HepG2 (cell line): ENCODE measurements around the gene NYNRIN. TPM values are rescaled to one million over a fixed set of nuclear protein-coding genes. Genes with fewer than 3 reads are reported as not detected.

Experiments
- ARID2 ChIP-seq: sonication (generic); formaldehyde crosslinking; IDR thresholded peaks from 2 replicates; pipeline ENCODE4 v1.8.1; 2022; ENCODE audit warnings: mild to moderate bottlenecking, missing genetic modification reagents, borderline replicate concordance
- CHD2 ChIP-seq: IDR thresholded peaks from 2 replicates; pipeline ENCODE4 v1.6.1; 2011; ENCODE audit warnings: low read depth, low read length, improper control_type of control experiment
- GABPA ChIP-seq, 2 experiments: IDR thresholded peaks; 2 replicates each; pipeline ENCODE4 v1.6.1; 2011 to 2016; ENCODE audit warnings: low read depth in 2 of 2, low read length in 1 of 2, missing biosample characterization in 1 of 2, missing genetic modification characterization in 1 of 2
- HCFC1 ChIP-seq: fragments of 150-350 bp; IDR thresholded peaks from 2 replicates; pipeline ENCODE4 v1.6.1; 2014; ENCODE audit warnings: low read depth, low read length
- HDAC6 ChIP-seq: fragments of 200-600 bp; sonication (generic); IDR thresholded peaks from 2 replicates; pipeline ENCODE4 v1.7.0; 2017; ENCODE audit warnings: mild to moderate bottlenecking, antibody characterized with exemption, low read length, low read depth
- NCOA5 ChIP-seq: sonication (generic); formaldehyde crosslinking; IDR thresholded peaks from 2 replicates; pipeline ENCODE4 v1.4.0; 2020; ENCODE audit warnings: missing genetic modification reagents
- NFKB2 ChIP-seq: sonication (generic); formaldehyde crosslinking; IDR thresholded peaks from 2 replicates; pipeline ENCODE4 v1.4.0; 2020; ENCODE audit warnings: missing genetic modification reagents, borderline replicate concordance
- PITX1 ChIP-seq: sonication (generic); formaldehyde crosslinking; IDR thresholded peaks from 2 replicates; pipeline ENCODE4 v1.5.1; 2020; ENCODE audit warnings: mild to moderate bottlenecking, missing genetic modification reagents
- RAD21 ChIP-seq: fragments of 450-650 bp; formaldehyde crosslinking; IDR thresholded peaks from 2 replicates; pipeline ENCODE4 v1.5.0; 2020; ENCODE audit warnings: mild to moderate bottlenecking
- SMAD3 ChIP-seq: sonication (generic); formaldehyde crosslinking; IDR thresholded peaks from 2 replicates; pipeline ENCODE4 v1.4.0; 2020; ENCODE audit warnings: missing genetic modification reagents
- SOX5 ChIP-seq: IDR thresholded peaks from 2 replicates; pipeline ENCODE4 v1.6.1; 2016; ENCODE audit warnings: borderline replicate concordance
- YY1 ChIP-seq: IDR thresholded peaks from 2 replicates; pipeline ENCODE4 v1.6.1; 2011; ENCODE audit warnings: low read length, low read depth, moderate library complexity, mild to moderate bottlenecking; ENCODE audit not compliant: insufficient read depth, insufficient replicate concordance
- ZBTB7A ChIP-seq: sonication (generic); formaldehyde crosslinking; IDR thresholded peaks from 2 replicates; pipeline ENCODE4 v1.8.0; 2022; ENCODE audit warnings: mild to moderate bottlenecking, missing genetic modification reagents
- ZMYM4 ChIP-seq: sonication (generic); formaldehyde crosslinking; IDR thresholded peaks from 2 replicates; pipeline ENCODE4 v1.8.1; 2023; ENCODE audit warnings: mild to moderate bottlenecking, missing genetic modification reagents
- ZNF160 ChIP-seq: sonication (generic); formaldehyde crosslinking; IDR thresholded peaks from 2 replicates; pipeline ENCODE4 v1.8.0; 2022; ENCODE audit warnings: mild to moderate bottlenecking, inconsistent platforms, missing genetic modification reagents
- ZNF230 ChIP-seq: sonication (generic); formaldehyde crosslinking; IDR thresholded peaks from 2 replicates; pipeline ENCODE4 v1.4.0; 2020; ENCODE audit warnings: mild to moderate bottlenecking, missing genetic modification reagents
- ZNF33B ChIP-seq: sonication (generic); formaldehyde crosslinking; IDR thresholded peaks from 2 replicates; pipeline ENCODE4 v1.5.1; 2020; ENCODE audit warnings: mild to moderate bottlenecking, missing genetic modification reagents
- ZNF556 ChIP-seq: sonication (generic); formaldehyde crosslinking; IDR thresholded peaks from 2 replicates; pipeline ENCODE4 v1.4.0; 2020; ENCODE audit warnings: mild to moderate bottlenecking, missing genetic modification reagents, borderline replicate concordance
- polyA plus RNA-seq, 8 experiments: library from polyadenylated mRNA; depleted of rRNA in 3 of 8; stranded (reverse) in 7 of 8; unstranded in 1 of 8; fragments of >200 nt; fragmentation: Illumina TruSeq in 4 of 8; extraction: Trizol in 4 of 8; gene quantifications; 2 replicates each; pipeline versions ENCODE4 v1.2.1 to v1.2.3, GENCODE V29; 2011 to 2016; ENCODE audit warnings: low read depth in 4 of 8, missing spikeins in 1 of 8, mixed read lengths in 1 of 8; ENCODE audit not compliant: insufficient read depth in 1 of 8
- total RNA-seq, 5 experiments: library from RNA; depleted of rRNA; stranded (reverse); fragments of >200 nt; fragmentation: Illumina TruSeq; extraction: Trizol; gene quantifications; 2 replicates each; pipeline ENCODE4 v1.2.3, GENCODE V29; 2016; ENCODE audit warnings: low read depth in 1 of 5
- TF ChIP-seq, protein P1 (sequence below): sonication (generic); formaldehyde crosslinking; IDR thresholded peaks from 2 replicates; pipeline ENCODE4 v1.4.0; 2020; ENCODE audit warnings: missing genetic modification reagents
- TF ChIP-seq, protein P2 (sequence below): sonication (generic); formaldehyde crosslinking; IDR thresholded peaks from 2 replicates; pipeline ENCODE4 v1.8.1; 2023; ENCODE audit warnings: mild to moderate bottlenecking, missing genetic modification reagents
- TF ChIP-seq, protein P3 (sequence below): sonication (generic); formaldehyde crosslinking; IDR thresholded peaks from 2 replicates; pipeline ENCODE4 v1.4.0; 2020; ENCODE audit warnings: missing genetic modification reagents
- TF ChIP-seq, protein P4 (sequence below): sonication (generic); formaldehyde crosslinking; IDR thresholded peaks from 2 replicates; pipeline ENCODE4 v1.4.0; 2020; ENCODE audit warnings: missing genetic modification reagents, borderline replicate concordance
- TF ChIP-seq, protein P5 (sequence below): sonication (generic); formaldehyde crosslinking; IDR thresholded peaks from 2 replicates; pipeline ENCODE4 v1.8.1; 2023; ENCODE audit warnings: mild to moderate bottlenecking, missing genetic modification reagents, borderline replicate concordance

The NYNRIN gene
- total and polyA plus RNA-seq, 2 of the 13 experiments (the other 11 are each of a cell fraction or from before 2014, with no cell fraction given): 0.63 to 1.1 TPM

DNA sequence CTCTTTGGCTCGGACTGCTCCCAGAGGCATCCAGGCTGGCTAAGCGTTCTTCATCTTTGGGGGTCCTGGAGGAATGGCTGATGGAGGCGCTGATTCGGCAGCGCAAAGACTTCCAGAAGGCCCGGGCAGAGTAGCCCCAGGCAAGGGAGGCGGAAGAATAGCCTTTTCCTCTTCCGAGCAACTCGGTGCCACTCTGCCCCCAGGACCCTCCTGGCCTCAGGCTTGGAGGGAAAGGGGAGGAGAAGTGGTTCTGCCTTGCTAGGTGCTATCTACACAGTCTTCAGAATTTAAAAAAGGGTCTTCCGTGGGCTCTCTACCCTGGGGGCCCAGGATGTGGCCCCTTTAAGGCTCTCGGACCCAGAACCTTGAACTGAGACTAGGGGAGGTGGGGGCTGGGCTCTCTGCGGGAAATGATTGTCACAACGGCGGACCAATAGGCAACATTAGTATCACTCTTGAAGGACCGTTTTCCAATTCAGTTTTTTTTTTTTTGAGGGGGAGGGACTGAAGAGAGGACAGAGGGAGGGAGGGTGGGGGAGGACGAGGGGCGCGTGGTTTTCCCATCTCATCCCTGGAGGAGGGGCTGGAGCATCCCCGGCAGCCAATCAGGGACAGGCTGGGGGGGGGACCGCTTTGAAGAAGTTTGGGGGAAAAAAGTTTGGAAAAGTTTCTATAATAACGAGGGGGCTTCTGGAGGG lies 31.1 kb upstream of the NYNRIN start, which contains the start of gene NFATC4 (continued):
- TF ChIP-seq, protein P1, sequence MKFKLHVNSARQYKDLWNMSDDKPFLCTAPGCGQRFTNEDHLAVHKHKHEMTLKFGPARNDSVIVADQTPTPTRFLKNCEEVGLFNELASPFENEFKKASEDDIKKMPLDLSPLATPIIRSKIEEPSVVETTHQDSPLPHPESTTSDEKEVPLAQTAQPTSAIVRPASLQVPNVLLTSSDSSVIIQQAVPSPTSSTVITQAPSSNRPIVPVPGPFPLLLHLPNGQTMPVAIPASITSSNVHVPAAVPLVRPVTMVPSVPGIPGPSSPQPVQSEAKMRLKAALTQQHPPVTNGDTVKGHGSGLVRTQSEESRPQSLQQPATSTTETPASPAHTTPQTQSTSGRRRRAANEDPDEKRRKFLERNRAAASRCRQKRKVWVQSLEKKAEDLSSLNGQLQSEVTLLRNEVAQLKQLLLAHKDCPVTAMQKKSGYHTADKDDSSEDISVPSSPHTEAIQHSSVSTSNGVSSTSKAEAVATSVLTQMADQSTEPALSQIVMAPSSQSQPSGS (CRISPR knock-in tag): no peak; the same call in 1 of the 2 replicates
- no peak for TF ChIP-seq SMAD3 (CRISPR knock-in tag)
- TF ChIP-seq ZNF33B: peak; percentile 70; the same call in 1 of the 2 replicates
- TF ChIP-seq ZNF230 (CRISPR knock-in tag): 0 out of 2 replicates have a peak, but pooled peaks have one; percentile 11
- TF ChIP-seq, protein P2, sequence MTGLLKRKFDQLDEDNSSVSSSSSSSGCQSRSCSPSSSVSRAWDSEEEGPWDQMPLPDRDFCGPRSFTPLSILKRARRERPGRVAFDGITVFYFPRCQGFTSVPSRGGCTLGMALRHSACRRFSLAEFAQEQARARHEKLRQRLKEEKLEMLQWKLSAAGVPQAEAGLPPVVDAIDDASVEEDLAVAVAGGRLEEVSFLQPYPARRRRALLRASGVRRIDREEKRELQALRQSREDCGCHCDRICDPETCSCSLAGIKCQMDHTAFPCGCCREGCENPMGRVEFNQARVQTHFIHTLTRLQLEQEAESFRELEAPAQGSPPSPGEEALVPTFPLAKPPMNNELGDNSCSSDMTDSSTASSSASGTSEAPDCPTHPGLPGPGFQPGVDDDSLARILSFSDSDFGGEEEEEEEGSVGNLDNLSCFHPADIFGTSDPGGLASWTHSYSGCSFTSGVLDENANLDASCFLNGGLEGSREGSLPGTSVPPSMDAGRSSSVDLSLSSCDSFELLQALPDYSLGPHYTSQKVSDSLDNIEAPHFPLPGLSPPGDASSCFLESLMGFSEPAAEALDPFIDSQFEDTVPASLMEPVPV (CRISPR knock-in tag): no peak
- no peak for TF ChIP-seq ZNF556 (CRISPR knock-in tag)
- no peak for TF ChIP-seq PITX1
- TF ChIP-seq, protein P3, sequence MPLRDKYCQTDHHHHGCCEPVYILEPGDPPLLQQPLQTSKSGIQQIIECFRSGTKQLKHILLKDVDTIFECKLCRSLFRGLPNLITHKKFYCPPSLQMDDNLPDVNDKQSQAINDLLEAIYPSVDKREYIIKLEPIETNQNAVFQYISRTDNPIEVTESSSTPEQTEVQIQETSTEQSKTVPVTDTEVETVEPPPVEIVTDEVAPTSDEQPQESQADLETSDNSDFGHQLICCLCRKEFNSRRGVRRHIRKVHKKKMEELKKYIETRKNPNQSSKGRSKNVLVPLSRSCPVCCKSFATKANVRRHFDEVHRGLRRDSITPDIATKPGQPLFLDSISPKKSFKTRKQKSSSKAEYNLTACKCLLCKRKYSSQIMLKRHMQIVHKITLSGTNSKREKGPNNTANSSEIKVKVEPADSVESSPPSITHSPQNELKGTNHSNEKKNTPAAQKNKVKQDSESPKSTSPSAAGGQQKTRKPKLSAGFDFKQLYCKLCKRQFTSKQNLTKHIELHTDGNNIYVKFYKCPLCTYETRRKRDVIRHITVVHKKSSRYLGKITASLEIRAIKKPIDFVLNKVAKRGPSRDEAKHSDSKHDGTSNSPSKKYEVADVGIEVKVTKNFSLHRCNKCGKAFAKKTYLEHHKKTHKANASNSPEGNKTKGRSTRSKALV (CRISPR knock-in tag): no peak
- TF ChIP-seq, protein P4, sequence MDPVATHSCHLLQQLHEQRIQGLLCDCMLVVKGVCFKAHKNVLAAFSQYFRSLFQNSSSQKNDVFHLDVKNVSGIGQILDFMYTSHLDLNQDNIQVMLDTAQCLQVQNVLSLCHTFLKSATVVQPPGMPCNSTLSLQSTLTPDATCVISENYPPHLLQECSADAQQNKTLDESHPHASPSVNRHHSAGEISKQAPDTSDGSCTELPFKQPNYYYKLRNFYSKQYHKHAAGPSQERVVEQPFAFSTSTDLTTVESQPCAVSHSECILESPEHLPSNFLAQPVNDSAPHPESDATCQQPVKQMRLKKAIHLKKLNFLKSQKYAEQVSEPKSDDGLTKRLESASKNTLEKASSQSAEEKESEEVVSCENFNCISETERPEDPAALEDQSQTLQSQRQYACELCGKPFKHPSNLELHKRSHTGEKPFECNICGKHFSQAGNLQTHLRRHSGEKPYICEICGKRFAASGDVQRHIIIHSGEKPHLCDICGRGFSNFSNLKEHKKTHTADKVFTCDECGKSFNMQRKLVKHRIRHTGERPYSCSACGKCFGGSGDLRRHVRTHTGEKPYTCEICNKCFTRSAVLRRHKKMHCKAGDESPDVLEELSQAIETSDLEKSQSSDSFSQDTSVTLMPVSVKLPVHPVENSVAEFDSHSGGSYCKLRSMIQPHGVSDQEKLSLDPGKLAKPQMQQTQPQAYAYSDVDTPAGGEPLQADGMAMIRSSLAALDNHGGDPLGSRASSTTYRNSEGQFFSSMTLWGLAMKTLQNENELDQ (CRISPR knock-in tag): no peak
- TF ChIP-seq ZNF160 (CRISPR knock-in tag): peak; percentile 30; the same call in 1 of the 2 replicates
- peak; percentile 26; the same call in 1 of the 2 replicates for TF ChIP-seq HCFC1
- no peak for TF ChIP-seq CHD2
- no peak; the same call in 1 of the 2 replicates for TF ChIP-seq ZMYM4 (CRISPR knock-in tag)
- no peak for TF ChIP-seq RAD21 (CRISPR knock-in tag)
- TF ChIP-seq ARID2 (CRISPR knock-in tag): no peak
- TF ChIP-seq NCOA5 (CRISPR knock-in tag): no peak
- no peak for TF ChIP-seq HDAC6
- no peak for TF ChIP-seq GABPA (IDR thresholded peaks at IDR 0.05; ENCODE audit: low read depth, low read length)
- TF ChIP-seq GABPA (CRISPR knock-in tag; IDR thresholded peaks at IDR 0.05; ENCODE audit: low read depth): peak; percentile 63
- TF ChIP-seq SOX5 (CRISPR knock-in tag): no peak
- TF ChIP-seq, protein P5, sequence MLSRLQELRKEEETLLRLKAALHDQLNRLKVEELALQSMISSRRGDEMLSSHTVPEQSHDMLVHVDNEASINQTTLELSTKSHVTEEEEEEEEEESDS: no peak
- no peak for TF ChIP-seq YY1
- 0 out of 2 replicates have a peak, but pooled peaks have one; percentile 15 for TF ChIP-seq NFKB2 (CRISPR knock-in tag)
- no peak for TF ChIP-seq ZBTB7A (CRISPR knock-in tag)
